Transverse colon (tissue), 4 donors: ENCODE measurements around the gene ZBTB44. TPM values are rescaled to one million over a fixed set of nuclear protein-coding genes. Genes with fewer than 3 reads are reported as not detected.

Experiments used
- DNase-seq: peaks from one replicate; pipeline ENCODE4 v3.0.0-alpha.2; 2019
- H3K27ac ChIP-seq, 4 donors: fragments of 200-600 bp; sonication (generic); 2 replicates each; pipeline ENCODE4 v1.5.1; 2016 to 2018; ENCODE audit warnings: inconsistent platforms in 4 of 4
- H3K27me3 ChIP-seq: fragments of 200-600 bp; sonication (generic); 2 replicates; pipeline ENCODE4 v1.5.1; 2017; ENCODE audit warnings: inconsistent platforms
- H3K36me3 ChIP-seq, 4 donors: fragments of 200-600 bp; sonication (generic); 2 replicates each; pipeline ENCODE4 v1.5.1; 2017 to 2019; ENCODE audit warnings: inconsistent platforms in 4 of 4
- H3K4me1 ChIP-seq, 4 donors: fragments of 200-600 bp; sonication (generic); 2 replicates each; pipeline ENCODE4 v1.5.1; 2017 to 2020; ENCODE audit warnings: inconsistent platforms in 4 of 4
- H3K4me3 ChIP-seq, 4 donors: fragments of 200-600 bp; sonication (generic); 1 replicate in 1 of 4; 2 replicates in 3 of 4; pipeline versions ENCODE4 v1.5.1 to v1.6.1; 2017 to 2019; ENCODE audit warnings: inconsistent platforms in 4 of 4
- H3K9me3 ChIP-seq, 2 donors: fragments of 200-600 bp; sonication (generic); 2 replicates each; pipeline ENCODE4 v1.5.1; 2017 to 2019; ENCODE audit warnings: inconsistent platforms in 2 of 2
- EP300 ChIP-seq: sonication (generic); formaldehyde crosslinking; IDR thresholded peaks from one replicate; pipeline ENCODE4 v1.6.1; 2017; ENCODE audit warnings: antibody characterized with exemption, low read depth
- POLR2A ChIP-seq: fragments of 450-650 bp; IDR thresholded peaks from one replicate; pipeline ENCODE4 v1.6.1; 2016; ENCODE audit warnings: antibody characterized with exemption, mild to moderate bottlenecking, moderate library complexity
- POLR2AphosphoS5 ChIP-seq, 3 donors: sonication (generic); formaldehyde crosslinking; IDR thresholded peaks; one replicate each; pipeline ENCODE4 v1.6.1; 2016; ENCODE audit warnings: antibody characterized with exemption in 3 of 3
- WGBS, 2 donors: methylation state at CpG; one replicate each; pipeline ENCODE4 v1.1.5; 2018; ENCODE audit warnings: low coverage in 1 of 2; 5-methylcytosine and 5-hydroxymethylcytosine counted together
- in situ Hi-C, 4 donors: fragments of 200-750 bp; cut with MboI; loops; one replicate each; pipeline versions ENCODE4 v1.15.0 to v1.15.1; 2017; ENCODE audit warnings: low sequenced_read_pairs in 3 of 4, low pct_ligation_motif_present in 1 of 4, low pct_unique_long_range_greater_than_20kb in 1 of 4
- intact Hi-C: fragments of 100-400 bp; cut with DNase I; formaldehyde crosslinking; loops from one replicate; pipeline ENCODE4 v1.15.1; 2023; ENCODE audit warnings: low total_unique reads
- total RNA-seq, 4 donors: library from RNA; depleted of rRNA; stranded (reverse); fragments of >200 nt; gene quantifications; one replicate each; pipeline ENCODE4 v1.1.0, GENCODE V29; 2016
- TF ChIP-seq, protein P1 (sequence below), 5 experiments: fragments of 200-600 bp in 3 of 5; fragments of 450-650 bp in 2 of 5; sonication (generic) in 3 of 5; IDR thresholded peaks; 1 replicate in 2 of 5; 2 replicates in 3 of 5; pipeline ENCODE4 v1.5.1; 2016 to 2017; ENCODE audit warnings: antibody characterized with exemption in 5 of 5, inconsistent platforms in 3 of 5, mild to moderate bottlenecking in 2 of 5, moderate library complexity in 1 of 5

The ZBTB44 gene
- total RNA-seq, 4 donors from 2014 or later = 29.7 to 64.0 (median 48.6) TPM

DNA sequence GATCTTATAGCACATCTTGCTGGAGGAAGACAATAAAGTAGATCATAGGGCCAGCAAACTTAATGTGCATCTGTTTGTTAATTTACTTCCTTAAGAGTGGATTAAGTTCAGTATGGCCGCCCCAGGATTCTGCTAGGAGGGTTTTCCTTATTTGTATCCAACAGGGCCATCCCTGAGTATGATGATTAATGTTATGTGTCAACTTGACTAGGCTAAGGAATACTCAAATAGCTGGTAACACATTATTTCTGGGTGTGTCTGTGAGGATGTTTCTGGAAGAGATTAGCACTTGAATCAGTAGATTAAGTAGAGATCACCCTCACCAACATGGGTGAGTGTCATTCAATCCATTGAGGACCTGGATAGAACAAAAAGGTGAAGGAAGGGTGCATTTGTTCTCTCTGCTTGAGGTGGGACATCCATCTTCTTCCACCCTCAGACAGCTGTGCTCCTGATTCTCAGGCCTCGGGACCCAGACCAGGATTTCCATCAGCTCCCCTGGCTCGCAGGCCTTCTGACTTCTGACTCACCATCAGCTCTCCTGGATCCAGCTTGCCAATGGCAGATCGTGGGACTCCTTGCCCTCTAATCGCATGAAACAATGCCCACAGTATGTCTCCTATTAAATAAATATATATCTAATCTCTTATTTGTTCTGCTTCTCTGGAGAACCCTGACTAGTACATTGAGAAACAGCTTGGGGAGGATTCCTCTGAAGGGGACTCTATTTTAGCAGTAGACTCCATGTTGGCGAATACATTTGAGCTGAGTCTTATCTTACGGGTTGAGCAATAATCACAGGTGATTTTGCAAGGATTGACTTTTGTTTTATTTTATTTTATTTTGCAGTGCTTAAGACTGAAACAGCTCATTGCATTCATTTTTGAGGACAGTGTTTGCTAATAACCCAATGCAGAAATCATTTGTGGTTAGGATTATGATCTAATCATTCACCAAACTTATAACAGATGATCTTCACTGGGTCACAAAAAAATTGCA lies 9.0 kb upstream of the ZBTB44 start:
- H3K9me3 ChIP-seq = no peaks in the 10 kb centered on the region
- H3K36me3 ChIP-seq = no peaks in the 10 kb centered on the region
- H3K4me3 ChIP-seq = no peak overlapping the region
- intact Hi-C loops (no loop called here), in situ Hi-C loops (no loop called here)
- 91 to 93% methylated on average over 7 of the region's 7 CpGs for WGBS, 2 donors
- no peak for DNase-seq
- H3K4me1 ChIP-seq = no peaks in the 10 kb centered on the region
- TF ChIP-seq POLR2AphosphoS5 (IDR thresholded peaks at IDR 0.05) (no peak), POLR2A (no peak), EP300 (no peak)
- TF ChIP-seq, protein P1, sequence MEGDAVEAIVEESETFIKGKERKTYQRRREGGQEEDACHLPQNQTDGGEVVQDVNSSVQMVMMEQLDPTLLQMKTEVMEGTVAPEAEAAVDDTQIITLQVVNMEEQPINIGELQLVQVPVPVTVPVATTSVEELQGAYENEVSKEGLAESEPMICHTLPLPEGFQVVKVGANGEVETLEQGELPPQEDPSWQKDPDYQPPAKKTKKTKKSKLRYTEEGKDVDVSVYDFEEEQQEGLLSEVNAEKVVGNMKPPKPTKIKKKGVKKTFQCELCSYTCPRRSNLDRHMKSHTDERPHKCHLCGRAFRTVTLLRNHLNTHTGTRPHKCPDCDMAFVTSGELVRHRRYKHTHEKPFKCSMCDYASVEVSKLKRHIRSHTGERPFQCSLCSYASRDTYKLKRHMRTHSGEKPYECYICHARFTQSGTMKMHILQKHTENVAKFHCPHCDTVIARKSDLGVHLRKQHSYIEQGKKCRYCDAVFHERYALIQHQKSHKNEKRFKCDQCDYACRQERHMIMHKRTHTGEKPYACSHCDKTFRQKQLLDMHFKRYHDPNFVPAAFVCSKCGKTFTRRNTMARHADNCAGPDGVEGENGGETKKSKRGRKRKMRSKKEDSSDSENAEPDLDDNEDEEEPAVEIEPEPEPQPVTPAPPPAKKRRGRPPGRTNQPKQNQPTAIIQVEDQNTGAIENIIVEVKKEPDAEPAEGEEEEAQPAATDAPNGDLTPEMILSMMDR (IDR thresholded peaks at IDR 0.05) = no peak
- no peaks in the 10 kb centered on the region for H3K27me3 ChIP-seq
- H3K27ac ChIP-seq = no peak overlapping the region

DNA sequence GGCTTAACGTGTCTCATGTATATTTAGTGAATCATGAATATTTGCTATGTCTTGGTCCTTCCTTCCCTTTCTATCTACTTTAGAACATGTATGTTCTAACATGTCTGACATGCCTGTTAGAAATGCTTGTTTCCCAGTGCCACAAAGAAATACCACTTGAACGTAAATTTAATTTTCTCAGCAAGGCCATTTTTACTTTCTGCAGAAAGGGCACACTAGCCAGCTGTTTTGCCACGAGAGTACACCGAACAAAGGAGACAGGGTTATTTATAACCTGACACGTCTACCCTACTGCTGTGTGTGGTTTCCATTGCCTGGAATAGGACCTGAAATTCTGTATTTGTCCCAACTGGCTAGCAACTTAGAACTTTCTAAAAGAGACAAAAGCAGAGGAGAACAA lies 7.4 kb upstream of the ZBTB44 start:
- Histone ChIP-seq H3K4me1 (peaks cover 0 to 10% (median 3%) of the 10 kb centered on the region in 4 donors), H3K27ac (no peak overlapping the region), H3K27me3 (no peaks in the 10 kb centered on the region), H3K9me3 (no peaks in the 10 kb centered on the region), H3K36me3 (no peaks in the 10 kb centered on the region), H3K4me3 (no peak overlapping the region)
- in situ Hi-C loops = no loop called here
- WGBS, 2 donors = 87% methylated on average over 5 of the region's 5 CpGs
- intact Hi-C loops = no loop called here
- DNase-seq = no peak
- TF ChIP-seq POLR2A = no peak
- no peak for TF ChIP-seq POLR2AphosphoS5 (IDR thresholded peaks at IDR 0.05)
- TF ChIP-seq EP300 = no peak
- TF ChIP-seq, protein P1 (IDR thresholded peaks at IDR 0.05) = no peak

DNA sequence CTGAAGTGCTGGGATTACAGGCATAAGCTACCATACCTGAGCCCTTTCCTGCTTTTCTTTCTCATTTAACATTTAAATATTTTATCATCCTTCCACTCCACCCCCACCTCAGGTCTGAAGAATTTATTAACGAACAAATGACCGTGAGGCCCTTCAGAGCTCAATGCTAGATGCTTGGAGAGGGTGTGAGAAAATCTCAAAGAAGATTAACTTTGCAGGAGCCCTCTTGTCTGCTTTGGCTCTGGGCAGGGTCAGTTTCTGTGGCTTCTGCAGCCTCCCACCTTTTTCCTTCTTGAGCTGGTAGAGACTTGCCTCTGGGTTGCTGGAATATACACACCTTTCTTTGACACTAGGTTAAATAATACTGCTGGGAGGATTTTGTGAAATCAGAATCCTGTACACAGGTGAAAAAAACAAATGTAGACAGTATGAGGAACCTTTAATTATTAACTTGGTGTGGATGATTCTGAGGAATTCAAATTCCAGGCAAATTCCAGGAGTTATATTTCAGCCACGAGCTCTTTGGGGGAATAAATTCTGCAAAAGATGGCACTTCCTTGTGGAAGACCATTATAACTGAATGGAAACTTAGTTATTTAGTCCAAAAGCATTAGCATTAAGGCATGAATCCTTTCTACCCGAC lies 3.4 kb upstream of the ZBTB44 start:
- in situ Hi-C loops = no loop called here
- no peak for DNase-seq
- no peaks in the 10 kb centered on the region for H3K27me3 ChIP-seq
- WGBS, 2 donors = 34 to 53% methylated on average over 4 of the region's 4 CpGs
- no peaks in the 10 kb centered on the region for H3K9me3 ChIP-seq
- H3K36me3 ChIP-seq = no peaks in the 10 kb centered on the region
- TF ChIP-seq POLR2A (no peak), EP300 (no peak), POLR2AphosphoS5 (IDR thresholded peaks at IDR 0.05) (no peak)
- TF ChIP-seq, protein P1 (IDR thresholded peaks at IDR 0.05) = no peak
- intact Hi-C loops = no loop called here
- no peak overlapping the region for H3K27ac ChIP-seq
- H3K4me3 ChIP-seq = no peak overlapping the region
- H3K4me1 ChIP-seq = peaks cover 0 to 15% (median 8%) of the 10 kb centered on the region in 4 donors

DNA sequence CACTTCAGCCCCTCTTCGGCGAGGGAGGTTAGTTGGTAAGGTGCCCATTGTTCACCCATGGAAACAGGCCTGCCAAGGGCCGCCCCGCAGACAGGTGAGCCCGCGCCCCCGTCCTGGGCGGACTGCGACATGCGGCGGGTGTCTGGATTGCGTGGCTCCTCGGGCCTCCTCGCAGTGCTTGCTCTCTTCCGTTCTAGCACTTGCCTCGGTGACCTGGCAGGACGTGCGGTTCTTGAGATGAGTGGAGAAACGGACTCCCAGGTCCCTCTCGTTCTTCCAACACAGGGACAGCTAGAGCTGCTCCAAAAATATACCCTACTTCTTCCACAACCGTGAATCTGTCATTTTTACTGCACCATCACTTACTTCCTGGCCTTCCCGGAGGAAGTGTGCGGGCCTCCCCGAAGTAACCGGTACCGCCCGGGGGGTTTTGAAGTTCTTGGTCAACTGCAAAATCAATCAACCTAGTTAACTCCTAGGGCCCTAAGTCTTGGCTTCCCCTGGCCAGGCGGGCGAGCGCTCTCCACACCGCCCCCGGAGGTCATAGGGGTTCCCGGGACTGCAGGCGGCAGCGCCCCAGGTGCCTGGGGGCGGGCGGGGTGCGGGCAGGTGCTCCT lies 745 bp upstream of the ZBTB44 start:
- intact Hi-C loops = no loop called here
- Histone ChIP-seq H3K4me3 (peak overlapping the region in 3 of 4 donors; percentile 63 to 81 (median 68)), H3K27ac (peak overlapping the region; percentile 96 to 98 (median 96)), H3K36me3 (no peaks in the 10 kb centered on the region), H3K9me3 (no peaks in the 10 kb centered on the region), H3K27me3 (no peaks in the 10 kb centered on the region), H3K4me1 (peaks cover 0 to 36% (median 14%) of the 10 kb centered on the region in 4 donors)
- peak; percentile 50 for DNase-seq
- TF ChIP-seq POLR2A (no peak), POLR2AphosphoS5 (IDR thresholded peaks at IDR 0.05) (no peak), EP300 (no peak)
- TF ChIP-seq, protein P1 (IDR thresholded peaks at IDR 0.05) = no peak
- in situ Hi-C loops = no loop called here
- 47 to 61% methylated on average over 9 to 36 of the region's 38 CpGs for WGBS, 2 donors
